RPMI7951 (cell line): ENCODE measurements around the gene CCDC137. TPM values are rescaled to one million over a fixed set of nuclear protein-coding genes. Genes with fewer than 3 reads are reported as not detected.
A peak's percentile ranks its signal among the peaks of the same experiment; 100 is the strongest.

Experiments used
- DNase-seq: peaks from one replicate; pipeline ENCODE4 v3.0.0-alpha.2; 2012; ENCODE audit warnings: low read depth
- total RNA-seq: library from RNA; depleted of rRNA; stranded (reverse); fragments of >200 nt; shearing (Covaris generic); gene quantifications from 2 replicates; pipeline ENCODE4 v1.2.3, GENCODE V29; 2014

The CCDC137 gene
- total RNA-seq, 1 experiment from 2014 or later: 7.7 TPM

DNA sequence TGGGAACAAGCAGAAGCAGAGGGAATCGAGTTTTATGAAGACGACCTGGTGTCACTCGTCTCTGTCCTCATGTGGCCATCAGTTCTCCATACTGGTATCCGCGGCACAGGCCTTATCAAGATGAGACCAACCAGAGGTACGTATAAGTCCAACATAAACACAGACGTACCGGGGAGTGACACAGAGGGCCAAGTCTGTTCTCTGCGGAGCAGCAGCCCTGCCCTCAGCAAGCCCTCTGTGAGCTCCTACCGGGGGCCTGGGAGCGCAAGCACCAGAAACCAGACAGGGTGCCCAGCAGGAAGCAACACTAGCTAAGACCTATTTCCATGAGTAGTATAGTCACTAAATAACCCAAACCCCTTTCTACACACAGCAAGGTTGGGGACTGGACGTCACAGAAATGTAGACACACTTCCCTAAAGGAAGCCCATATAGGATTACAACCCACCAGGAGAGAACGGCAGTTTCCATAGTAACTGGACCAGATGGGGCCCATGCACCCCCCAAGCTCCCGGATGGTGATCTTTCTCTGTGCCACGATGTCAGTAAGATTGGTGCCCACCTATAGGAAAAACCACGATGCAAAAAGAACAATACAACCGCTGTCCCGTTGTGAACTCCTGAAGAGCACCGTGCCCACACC lies 16.1 kb downstream of the CCDC137 start:
- peak; percentile 20 for DNase-seq

DNA sequence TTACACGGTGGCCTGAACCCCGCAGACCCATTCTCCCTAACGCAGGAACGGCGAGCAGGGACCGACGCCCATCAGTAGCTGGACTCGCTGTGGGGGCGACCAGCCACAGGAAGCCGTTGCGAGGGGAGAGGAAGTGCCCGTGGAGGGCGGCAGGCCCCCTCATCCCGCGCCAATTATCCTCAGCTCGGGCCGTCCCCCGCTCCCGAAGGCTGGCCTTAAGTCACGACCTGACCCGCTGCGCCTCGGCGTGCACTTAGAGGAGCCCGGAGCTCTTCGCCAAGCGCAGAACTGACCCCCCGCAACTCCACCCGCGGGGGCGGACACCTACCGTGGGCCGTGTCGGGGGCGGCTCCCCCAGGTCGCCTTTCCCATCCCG lies 16.7 kb downstream of the CCDC137 start:
- DNase-seq: no peak

DNA sequence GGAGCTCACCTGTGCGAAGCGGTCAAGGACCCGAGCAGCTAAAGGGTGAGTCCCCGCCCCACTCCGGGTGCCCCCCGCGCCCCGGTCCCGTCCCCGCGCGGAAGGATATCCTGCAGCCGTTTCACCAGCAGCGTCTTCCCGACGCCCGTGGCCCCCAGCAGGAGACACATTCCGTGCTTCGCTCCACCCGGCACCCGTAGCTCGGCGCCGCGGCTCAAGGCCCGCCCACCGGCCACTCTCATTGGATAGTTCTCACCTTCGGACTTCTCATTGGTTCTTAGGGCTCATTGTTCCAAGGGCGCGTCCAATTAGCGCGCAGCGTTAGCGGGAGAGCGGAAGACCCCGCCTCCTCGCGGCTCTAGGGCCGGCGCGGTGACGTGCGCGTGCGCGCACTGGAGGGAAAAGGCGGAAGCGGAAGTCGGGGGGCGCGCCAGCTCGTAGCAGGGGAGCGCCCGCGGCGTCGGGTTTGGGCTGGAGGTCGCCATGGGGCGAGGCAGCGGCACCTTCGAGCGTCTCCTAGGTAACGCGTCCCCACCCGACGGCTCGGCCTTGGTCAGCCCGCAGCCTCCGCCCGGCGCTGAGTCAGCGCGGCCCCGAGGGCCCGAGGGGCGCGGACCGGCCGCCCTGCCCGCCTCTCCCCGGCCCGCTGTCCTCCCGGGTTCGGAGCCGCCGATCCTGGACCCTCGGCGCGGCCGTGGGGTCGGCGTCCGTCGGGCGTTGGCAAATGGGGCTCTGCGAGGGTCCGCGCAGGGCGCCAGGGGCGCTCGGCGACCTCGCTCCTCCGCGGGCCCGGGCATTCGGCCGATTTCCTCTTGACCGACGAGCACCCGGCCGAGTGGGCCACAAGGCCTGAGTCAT lies 17.3 kb downstream of the CCDC137 start, which contains the start of the genes ARL16 and HGS:
ARL16 (minus strand) TSS at position 214 of the 858 bp plus-strand sequence; CDS start at position 170, 44 bp downstream.
HGS (plus strand) TSS at position 428 of the 858 bp plus-strand sequence; CDS start at position 484, 56 bp downstream.
- DNase-seq: peak; percentile 97

DNA sequence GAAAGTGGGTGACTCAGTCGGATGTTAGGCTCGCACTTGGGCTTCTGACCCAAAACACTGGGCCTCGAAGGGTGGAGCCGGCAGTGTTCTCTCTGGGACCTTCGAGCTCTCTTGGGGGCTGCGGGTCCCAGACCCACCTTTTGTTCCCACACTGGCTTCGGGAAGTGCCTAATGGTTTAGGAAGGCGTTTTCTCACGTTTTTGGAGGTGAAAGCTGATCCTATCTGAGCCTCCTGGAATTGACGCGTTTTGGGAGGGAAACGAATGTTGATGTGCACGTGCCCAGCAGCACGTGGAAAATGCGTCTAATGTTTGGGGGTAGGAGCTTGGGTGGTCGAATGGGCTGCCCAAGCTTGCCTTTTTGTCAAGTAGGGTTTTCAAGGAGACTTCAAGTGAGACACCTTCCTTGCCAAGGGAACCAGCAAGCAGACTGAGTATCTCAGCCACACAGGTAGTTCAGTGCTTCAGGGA lies 17.9 kb downstream of the CCDC137 start:
- peak; percentile 87 for DNase-seq

DNA sequence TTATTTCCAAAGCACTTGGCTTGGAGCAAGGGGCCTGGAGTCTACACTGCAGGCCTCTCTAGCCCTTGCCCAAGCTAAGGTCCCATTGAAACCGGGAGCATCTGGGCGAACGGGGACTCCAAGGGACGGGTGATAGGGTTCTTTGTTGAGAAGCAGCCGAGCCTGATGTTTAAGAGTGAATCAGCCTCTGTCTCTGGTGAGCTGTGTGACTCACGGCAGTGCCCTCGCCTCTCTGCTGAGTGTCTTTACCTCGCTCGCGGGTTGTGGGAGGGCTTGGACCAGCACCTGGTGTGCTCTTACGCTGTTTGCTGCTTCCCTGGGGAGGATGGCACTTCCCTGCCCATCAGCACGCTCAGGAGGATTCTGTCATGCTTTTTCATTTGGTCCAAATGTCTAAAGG lies 18.6 kb downstream of the CCDC137 start:
- peak; percentile 77 for DNase-seq

DNA sequence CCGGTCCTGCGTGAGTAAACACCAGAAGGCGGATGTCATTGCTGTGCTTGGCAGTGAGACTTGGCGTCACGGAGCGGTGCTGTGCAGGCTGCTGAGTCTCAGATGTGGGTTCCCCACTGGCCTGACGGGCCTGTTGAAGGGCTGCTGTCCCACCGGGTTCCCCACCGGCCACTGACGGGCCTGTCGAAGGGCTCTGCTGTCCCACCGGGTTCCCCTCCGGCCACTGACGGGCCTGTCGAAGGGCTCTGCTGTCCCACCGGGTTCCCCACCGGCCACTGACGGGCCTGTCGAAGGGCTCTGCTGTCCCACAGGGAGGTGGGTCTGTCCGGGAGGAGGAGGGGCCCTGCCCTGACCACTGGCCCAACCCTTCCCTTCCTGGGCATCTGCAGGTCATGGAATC lies 20.1 kb downstream of the CCDC137 start:
- DNase-seq: no peak

DNA sequence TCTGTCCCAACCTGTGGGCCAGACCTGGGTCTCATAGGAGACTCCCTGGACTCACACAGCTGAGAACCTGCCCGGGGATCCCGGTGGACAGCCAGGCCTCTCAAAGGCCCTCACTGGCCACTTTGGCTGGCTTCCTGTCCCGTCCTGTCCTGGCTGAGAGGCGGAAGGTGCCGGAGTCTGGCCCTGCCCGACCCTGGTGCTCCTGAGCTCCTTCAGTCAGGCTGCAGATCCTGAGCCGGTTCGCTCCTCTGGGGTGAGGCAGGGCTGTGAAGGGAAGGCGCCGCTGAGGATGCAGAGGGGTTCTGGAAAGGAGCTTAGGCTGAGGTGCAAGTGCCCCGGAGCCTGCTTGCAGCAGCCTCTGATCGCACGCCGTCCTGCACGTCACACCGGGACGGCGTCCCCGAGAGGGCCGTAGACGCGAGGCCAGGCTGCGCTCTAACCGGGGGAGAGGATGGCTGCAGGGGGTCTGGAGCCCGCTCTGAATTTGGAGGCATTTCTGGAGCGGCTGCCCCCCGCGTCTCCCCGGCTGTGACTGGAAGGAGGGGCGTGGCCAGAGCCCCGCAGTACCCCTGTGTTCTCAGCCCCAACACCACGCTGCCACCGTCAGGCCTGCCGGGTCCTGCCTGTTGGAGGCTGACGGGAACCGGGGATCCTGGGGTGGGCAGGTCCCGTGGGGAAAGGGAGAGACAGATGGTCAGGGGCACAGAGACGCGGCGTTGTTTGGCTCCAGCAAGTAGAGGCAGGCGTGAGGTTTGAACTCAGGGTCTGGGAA lies 21.4 kb downstream of the CCDC137 start:
- DNase-seq: no peak

DNA sequence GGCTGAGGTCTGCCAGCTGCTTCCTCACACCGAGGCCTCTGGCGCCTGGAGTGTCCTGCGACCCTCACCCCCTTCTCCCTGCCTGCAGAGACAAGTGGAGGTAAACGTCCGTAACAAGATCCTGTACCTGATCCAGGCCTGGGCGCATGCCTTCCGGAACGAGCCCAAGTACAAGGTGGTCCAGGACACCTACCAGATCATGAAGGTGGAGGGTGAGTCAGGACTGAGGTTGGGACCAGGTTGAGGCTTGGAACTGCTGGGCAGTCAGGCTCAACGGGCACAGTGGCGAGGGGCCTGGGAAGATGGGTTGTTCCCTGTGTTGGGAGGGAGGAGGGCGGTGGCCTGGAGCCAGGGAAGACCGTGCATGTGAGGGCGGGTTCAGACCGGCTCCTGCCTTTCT lies 22.1 kb downstream of the CCDC137 start:
- no peak for DNase-seq

DNA sequence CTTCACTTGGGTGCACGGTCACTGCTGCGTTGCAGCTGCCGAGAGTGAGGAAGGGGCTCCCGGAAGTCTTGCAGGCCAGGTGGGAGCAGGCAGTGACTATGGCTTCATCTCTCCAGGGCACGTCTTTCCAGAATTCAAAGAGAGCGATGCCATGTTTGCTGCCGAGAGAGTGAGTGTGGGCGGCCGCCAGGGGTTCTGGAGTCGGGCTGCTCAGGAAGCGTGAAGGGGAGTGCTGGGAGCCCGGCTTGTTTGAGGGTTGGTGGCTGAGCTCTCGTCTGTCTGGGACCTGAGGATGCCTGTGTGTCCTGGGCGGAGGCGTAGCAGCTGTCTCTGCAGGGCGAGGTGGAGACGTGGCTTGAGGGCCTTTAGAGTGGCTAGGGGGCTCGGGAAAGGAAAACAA lies 23.5 kb downstream of the CCDC137 start:
- DNase-seq: no peak

DNA sequence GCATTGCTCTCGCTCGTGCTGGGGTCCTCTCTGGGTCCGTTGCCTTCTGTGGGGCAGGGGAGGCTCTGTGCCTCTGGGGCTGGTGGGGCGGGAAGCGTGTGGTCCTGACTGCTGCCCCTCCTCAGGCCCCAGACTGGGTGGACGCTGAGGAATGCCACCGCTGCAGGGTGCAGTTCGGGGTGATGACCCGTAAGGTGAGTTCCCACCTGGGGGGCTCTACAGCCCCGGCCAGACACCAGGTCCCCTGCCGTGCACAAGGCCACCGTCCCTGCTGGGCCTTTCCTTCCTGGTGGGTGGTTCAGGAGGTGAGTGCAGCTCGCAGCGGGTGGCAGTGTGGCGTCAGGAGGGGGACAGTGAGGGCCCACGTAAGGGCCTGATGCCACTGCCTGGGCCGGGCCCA lies 24.0 kb downstream of the CCDC137 start:
- no peak for DNase-seq

DNA sequence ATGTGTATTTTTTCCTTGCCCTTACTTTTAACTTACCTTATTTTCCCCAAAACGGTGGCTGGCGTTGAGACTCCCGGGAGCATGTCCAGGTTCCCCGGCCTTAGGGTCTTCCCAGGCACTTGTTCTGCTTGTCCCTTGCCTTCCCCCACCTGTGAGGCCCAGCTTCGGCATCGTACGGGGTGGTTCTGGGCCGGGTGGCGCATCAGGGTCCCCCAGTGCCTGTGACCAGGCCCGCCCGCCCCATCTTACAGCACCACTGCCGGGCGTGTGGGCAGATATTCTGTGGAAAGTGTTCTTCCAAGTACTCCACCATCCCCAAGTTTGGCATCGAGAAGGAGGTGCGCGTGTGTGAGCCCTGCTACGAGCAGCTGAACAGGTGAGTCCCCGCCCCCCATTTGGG lies 24.7 kb downstream of the CCDC137 start:
- no peak for DNase-seq

DNA sequence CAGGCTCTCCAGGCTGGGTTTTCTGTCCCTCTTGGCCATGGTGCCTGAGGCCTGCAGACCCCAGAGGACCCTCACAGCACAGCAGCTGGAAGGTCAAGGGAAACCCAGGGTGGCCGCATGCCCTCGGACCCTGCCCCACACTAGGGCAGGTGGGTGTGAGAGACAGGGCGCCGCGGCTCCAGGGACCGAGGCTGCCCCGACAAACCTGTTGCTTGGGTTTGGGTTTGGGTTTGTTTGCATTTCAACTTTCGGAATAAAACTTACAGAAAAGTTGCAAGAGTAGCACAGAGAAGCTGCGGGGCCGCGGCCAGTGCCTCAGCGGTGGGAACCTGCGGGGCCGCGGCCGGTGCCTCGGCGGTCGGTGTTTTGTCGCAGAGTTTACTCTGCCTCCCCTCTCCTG lies 25.1 kb downstream of the CCDC137 start:
- DNase-seq: no peak

DNA sequence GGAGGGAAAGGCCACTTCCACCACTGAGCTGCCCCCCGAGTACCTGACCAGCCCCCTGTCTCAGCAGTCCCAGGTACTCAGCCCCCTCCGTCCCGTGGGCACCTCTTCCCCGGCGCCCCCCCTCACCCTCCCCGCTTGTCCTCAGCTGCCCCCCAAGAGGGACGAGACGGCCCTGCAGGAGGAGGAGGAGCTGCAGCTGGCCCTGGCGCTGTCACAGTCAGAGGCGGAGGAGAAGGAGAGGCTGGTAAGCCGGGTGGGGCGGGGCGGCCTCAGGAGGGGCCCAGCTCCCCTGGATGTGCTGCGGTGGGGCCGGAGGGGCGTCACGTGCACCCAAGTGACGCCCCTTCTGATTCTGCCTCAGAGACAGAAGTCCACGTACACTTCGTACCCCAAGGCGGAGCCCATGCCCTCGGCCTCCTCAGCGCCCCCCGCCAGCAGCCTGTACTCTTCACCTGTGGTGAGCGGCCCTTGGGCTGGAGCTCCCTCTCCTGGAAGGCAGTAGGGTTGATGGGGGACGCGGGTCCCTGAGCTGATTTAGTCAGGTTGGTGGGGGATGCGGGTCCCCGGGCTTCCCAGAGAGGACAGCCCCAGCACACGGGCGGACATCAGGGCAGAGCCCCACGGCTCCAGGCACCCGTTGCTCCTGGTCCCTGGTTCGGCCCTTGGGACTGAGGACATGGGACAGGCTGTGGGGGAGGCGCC lies 27.1 kb downstream of the CCDC137 start:
- DNase-seq: no peak

DNA sequence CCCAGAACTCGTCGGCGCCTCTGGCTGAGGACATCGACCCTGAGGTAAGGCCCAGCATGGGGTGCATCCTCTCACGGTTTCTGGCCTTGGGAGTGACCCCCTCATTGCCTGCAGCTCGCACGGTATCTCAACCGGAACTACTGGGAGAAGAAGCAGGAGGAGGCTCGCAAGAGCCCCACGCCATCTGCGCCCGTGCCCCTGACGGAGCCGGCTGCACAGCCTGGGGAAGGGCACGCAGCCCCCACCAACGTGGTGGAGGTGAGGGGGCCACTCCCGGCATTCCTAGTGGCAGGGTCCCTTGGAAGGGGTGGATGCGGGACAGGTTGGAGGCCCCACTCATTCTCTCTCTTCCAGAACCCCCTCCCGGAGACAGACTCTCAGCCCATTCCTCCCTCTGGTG lies 28.3 kb downstream of the CCDC137 start:
- DNase-seq: no peak

DNA sequence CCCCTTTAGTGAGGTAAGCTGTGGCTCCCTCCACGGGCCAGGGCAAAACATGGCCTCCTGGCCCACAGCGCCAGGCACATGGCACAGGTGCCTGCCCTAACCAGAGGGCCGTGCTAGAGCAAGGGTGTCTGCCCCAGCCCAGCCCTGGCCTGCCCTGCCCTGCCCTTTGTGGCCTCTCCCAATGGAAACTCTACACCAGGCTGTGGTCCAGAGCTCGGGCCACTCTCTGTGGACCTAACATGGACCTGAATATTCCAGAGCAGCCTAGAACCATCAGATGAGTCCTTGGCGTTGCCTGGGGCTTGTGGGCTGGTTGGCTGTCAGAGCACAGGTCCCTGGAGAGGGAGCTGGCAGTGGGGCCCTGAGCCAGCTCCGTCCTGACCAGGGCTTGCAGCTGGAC lies 28.7 kb downstream of the CCDC137 start:
- DNase-seq: no peak

DNA sequence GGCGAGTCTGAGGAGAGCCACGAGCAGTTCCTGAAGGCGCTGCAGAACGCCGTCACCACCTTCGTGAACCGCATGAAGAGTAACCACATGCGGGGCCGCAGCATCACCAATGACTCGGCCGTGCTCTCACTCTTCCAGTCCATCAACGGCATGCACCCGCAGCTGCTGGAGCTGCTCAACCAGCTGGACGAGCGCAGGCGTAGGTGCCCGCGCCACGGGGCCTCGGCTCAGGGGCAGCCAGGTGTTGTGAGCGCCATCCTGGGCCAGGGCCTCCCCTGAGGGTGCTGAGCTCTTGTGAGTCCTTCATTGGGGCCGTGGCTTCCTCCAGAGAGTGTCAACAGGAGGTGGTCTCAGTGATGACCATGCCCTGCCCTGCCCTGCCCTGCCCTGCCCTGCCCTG lies 29.3 kb downstream of the CCDC137 start:
- no peak for DNase-seq

DNA sequence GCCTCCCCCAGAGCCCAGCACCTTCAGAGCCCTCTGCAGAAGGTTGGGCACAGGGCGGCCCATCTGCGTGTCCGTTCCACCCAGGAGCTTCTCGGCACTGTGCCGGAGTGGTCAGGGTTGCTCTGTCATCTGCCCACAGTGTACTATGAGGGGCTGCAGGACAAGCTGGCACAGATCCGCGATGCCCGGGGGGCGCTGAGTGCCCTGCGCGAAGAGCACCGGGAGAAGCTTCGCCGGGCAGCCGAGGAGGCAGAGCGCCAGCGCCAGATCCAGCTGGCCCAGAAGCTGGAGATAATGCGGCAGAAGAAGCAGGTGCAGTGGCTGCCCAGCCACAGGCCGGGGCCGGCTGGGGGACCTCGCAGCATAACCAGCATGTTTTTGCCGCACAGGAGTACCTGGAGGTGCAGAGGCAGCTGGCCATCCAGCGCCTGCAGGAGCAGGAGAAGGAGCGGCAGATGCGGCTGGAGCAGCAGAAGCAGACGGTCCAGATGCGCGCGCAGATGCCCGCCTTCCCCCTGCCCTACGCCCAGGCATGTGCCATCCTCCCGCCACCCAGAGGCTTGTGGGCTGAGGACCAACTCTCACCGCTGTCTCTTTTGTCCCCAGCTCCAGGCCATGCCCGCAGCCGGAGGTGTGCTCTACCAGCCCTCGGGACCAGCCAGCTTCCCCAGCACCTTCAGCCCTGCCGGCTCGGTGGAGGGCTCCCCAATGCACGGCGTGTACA lies 29.8 kb downstream of the CCDC137 start:
- DNase-seq: no peak

DNA sequence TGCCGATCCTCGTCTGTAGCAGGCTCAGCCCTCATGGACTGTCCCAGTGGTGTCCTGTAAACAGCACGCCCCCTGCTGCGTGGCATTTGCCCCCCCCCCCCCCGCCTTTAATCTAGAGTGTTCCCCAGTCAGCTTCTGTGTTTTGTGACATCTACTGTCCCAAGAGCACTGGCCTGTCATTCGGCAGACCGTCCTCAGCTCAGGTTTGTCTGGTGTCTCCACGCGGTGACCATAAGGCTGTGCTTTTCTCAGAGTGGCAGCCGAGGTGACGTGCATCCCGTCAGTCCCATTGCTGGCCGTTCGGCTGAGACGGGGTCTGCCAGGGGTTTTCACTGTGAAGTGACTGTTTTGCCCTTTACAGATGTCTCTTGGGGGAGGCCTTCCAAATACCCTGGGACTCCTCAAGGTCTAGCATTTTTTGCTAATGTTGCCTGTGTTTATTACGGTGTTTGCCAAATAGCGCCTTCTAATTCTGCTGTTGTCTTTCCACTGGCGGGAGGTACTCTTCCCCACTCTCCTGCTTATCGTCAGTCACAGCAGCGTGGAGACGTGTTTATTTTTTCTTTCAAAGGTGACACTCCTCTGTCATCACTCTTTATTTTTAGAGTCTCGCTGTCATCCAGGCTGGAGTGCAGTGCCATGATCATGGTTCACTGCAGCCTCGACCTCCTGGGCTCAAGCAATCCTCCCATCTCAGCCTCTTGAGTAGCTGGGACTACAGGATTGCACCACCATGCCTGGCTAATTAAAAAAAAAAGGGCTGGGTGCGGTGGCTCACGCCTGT lies 30.9 kb downstream of the CCDC137 start:
- no peak for DNase-seq

DNA sequence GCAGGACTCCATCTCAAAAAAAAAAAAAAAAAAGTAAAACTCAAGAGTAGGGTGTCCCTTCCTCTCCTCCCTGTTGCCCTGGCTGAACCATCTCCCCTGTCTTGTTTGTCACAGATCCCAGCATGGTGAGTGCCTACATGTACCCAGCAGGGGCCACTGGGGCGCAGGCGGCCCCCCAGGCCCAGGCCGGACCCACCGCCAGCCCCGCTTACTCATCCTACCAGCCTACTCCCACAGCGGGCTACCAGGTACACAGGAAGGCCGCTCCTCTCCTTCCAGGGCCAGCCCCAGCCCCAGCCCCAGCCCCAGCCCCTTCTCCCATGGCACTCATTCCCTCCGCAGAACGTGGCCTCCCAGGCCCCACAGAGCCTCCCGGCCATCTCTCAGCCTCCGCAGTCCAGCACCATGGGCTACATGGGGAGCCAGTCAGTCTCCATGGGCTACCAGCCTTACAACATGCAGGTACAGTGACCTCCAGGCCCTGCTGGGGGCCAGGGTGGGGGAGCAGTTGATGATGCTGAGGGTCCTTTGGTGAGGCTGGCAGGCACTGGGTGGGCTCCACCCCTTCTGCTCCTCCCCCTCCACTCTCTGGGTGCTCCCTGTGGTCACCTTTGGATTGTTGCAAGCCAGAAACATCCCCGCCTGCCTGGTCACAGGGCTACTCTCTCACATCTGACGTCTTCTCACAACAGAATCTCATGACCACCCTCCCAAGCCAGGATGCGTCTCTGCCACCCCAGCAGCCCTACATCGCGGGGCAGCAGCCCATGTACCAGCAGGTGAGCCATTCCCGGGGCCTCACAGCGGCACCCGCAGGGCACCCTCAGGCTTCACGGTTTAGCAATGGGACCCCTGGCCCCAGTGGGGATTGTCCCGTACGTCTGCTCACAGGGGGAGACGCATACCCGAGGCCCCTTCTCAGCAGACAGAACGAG lies 34.1 kb downstream of the CCDC137 start:
- no peak for DNase-seq
